Natural killer cell (primary cell): ENCODE results near the gene KCTD17. TPM values are rescaled to one million over a fixed set of nuclear protein-coding genes. Genes with fewer than 3 reads are reported as not detected.

Source experiments
- ATAC-seq, 3 donors: fragments of 150-1000 bp in 2 of 3; fragments of 200-7000 bp in 1 of 3; cut with Tn5 transposase; 1 replicate in 1 of 3; 2 replicates in 2 of 3; pipeline ENCODE4 v1.10.0; 2021; ENCODE audit warnings: mild to moderate bottlenecking in 2 of 3, moderate library complexity in 2 of 3
- DNase-seq, 2 donors: peaks; one replicate each; pipeline versions ENCODE4 v3.0.0 to v3.0.0-alpha.2; 2013 to 2021; ENCODE audit warnings: mixed read lengths in 1 of 2
- H3K27ac ChIP-seq: one replicate; pipeline ENCODE4 v1.5.1; 2013; ENCODE audit warnings: mild to moderate bottlenecking, low read length
- H3K27me3 ChIP-seq: one replicate; pipeline ENCODE4 v1.6.1; 2013; ENCODE audit warnings: low read length; ENCODE audit not compliant: control insufficient read depth, insufficient read depth
- H3K36me3 ChIP-seq: one replicate; pipeline ENCODE4 v1.6.1; 2013; ENCODE audit warnings: low read length; ENCODE audit not compliant: control insufficient read depth, insufficient read depth
- H3K4me1 ChIP-seq: one replicate; pipeline ENCODE4 v1.6.1; 2013; ENCODE audit warnings: low read length; ENCODE audit not compliant: control insufficient read depth, insufficient read depth
- H3K4me3 ChIP-seq: one replicate; pipeline ENCODE4 v1.5.1; 2013; ENCODE audit warnings: low read length
- H3K9me3 ChIP-seq: one replicate; pipeline ENCODE4 v1.6.1; 2013; ENCODE audit warnings: low read length; ENCODE audit not compliant: control insufficient read depth, insufficient read depth
- H3K27ac Mint-ChIP-seq, 2 donors: one replicate each; pipeline ENCODE4 v1.8.0; 2022; ENCODE audit warnings: mild to moderate bottlenecking in 2 of 2, mixed read lengths in 2 of 2, moderate library complexity in 1 of 2
- H3K27me3 Mint-ChIP-seq, 2 donors: one replicate each; pipeline ENCODE4 v1.8.0; 2022; ENCODE audit warnings: low read depth in 2 of 2, mixed read lengths in 2 of 2
- H3K36me3 Mint-ChIP-seq: one replicate; pipeline ENCODE4 v1.8.0; 2022; ENCODE audit warnings: mixed read lengths
- H3K4me1 Mint-ChIP-seq, 2 donors: one replicate each; pipeline ENCODE4 v1.8.0; 2022; ENCODE audit warnings: mixed read lengths in 2 of 2
- H3K4me3 Mint-ChIP-seq: one replicate; pipeline ENCODE4 v1.8.0; 2022; ENCODE audit warnings: mild to moderate bottlenecking, moderate library complexity, mixed read lengths
- H3K9me3 Mint-ChIP-seq, 2 donors: one replicate each; pipeline ENCODE4 v1.8.0; 2022; ENCODE audit warnings: mixed read lengths in 2 of 2
- WGBS: methylation state at CpG from one replicate; pipeline ENCODE4 v1.1.7; 2013; ENCODE audit warnings: missing lambda C conversion rate; ENCODE audit not compliant: insufficient coverage; 5-methylcytosine and 5-hydroxymethylcytosine counted together
- intact Hi-C: fragments of 100-400 bp; cut with micrococcal nuclease; formaldehyde crosslinking; loops from one replicate; pipeline ENCODE4 v1.14.2; 2022
- total RNA-seq, 4 donors: library from RNA; stranded (reverse); fragments of 120-200 nt in 1 of 4; gene quantifications; one replicate each; pipeline versions ENCODE4 v1.2.3 to v1.2.4, GENCODE V29; 2013 to 2022
- TF ChIP-seq, protein P1 (sequence below): fragments of 200-600 bp; IDR thresholded peaks from one replicate; pipeline ENCODE4 v1.8.0; 2022; ENCODE audit warnings: antibody characterized with exemption

KCTD17 gene
- total RNA-seq, 3 donors from 2014 or later (not counting 1 experiment from before 2014, with no cell fraction given), result 21.3 to 29.4 (median 22.9) TPM

DNA sequence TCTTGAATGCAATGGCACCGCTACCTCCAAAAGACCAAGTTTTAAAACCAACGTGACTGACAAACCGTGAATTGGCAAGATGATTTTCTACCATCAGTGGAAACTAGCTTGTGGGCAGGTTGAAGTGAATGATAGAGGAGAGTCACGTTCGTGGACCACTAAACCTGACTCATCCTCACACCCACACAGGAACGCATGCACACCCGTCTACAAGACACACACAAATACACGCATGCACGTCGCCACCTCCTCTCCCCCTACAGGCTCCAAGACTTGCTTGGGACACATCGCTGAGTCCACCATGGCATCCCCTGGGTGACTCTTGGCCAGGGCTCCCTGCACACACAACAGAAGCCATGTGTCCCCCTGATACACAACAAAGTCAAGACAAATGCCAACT is 43.6 kb downstream of the KCTD17 start:
- intact Hi-C loops, result no loop called here
- H3K9me3 ChIP-seq, result no peaks in the 10 kb centered on the region

DNA sequence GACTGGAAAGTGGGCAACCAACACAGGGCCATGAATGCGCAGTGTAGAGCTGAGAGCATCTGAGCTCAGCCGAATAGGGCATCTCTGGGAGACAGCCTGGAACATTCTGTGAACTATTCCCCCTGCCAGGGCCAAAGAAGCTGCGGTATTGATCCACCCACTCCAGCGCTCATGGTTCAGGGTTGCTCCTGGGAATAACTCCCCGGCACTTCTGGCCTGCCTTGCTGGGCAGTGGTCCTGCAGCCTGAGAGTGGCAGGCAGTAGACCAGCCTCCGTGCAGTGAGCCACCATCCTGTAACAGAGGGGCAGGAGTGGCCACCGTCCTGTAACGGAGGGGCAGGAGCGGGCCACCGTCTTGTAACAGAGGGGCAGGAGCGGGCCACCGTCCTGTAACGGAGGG is 45.8 kb downstream of the KCTD17 start:
- no peak overlapping the region for H3K4me3 ChIP-seq
- intact Hi-C loops, result no loop called here
- no peaks in the 10 kb centered on the region for H3K9me3 Mint-ChIP-seq
- no peaks in the 10 kb centered on the region for H3K36me3 Mint-ChIP-seq
- TF ChIP-seq, protein P1, sequence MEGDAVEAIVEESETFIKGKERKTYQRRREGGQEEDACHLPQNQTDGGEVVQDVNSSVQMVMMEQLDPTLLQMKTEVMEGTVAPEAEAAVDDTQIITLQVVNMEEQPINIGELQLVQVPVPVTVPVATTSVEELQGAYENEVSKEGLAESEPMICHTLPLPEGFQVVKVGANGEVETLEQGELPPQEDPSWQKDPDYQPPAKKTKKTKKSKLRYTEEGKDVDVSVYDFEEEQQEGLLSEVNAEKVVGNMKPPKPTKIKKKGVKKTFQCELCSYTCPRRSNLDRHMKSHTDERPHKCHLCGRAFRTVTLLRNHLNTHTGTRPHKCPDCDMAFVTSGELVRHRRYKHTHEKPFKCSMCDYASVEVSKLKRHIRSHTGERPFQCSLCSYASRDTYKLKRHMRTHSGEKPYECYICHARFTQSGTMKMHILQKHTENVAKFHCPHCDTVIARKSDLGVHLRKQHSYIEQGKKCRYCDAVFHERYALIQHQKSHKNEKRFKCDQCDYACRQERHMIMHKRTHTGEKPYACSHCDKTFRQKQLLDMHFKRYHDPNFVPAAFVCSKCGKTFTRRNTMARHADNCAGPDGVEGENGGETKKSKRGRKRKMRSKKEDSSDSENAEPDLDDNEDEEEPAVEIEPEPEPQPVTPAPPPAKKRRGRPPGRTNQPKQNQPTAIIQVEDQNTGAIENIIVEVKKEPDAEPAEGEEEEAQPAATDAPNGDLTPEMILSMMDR, result no peak
- DNase-seq, result no peak
- peaks cover 0 to 2% of the 10 kb centered on the region in 2 donors for H3K27me3 Mint-ChIP-seq
- peaks cover 2% of the 10 kb centered on the region for H3K27me3 ChIP-seq
- no peaks in the 10 kb centered on the region for H3K36me3 ChIP-seq
- peaks cover 10% of the 10 kb centered on the region for H3K4me1 ChIP-seq
- H3K27ac ChIP-seq, result no peak overlapping the region
- H3K4me1 Mint-ChIP-seq, result peaks cover 10 to 14% of the 10 kb centered on the region in 2 donors
- ATAC-seq, result no peak
- H3K27ac Mint-ChIP-seq, result no peak overlapping the region
- 86% methylated on average over 13 of the region's 13 CpGs for WGBS
- no peak overlapping the region for H3K4me3 Mint-ChIP-seq
- H3K9me3 ChIP-seq, result no peaks in the 10 kb centered on the region

More for the DNA sequence above, 43.6 kb downstream of the KCTD17 start:
- Mint-ChIP-seq H3K36me3 (no peaks in the 10 kb centered on the region), H3K4me1 (peaks cover 10 to 14% of the 10 kb centered on the region in 2 donors), H3K27ac (no peak overlapping the region), H3K4me3 (no peak overlapping the region), H3K27me3 (peaks cover 0 to 2% of the 10 kb centered on the region in 2 donors), H3K9me3 (no peaks in the 10 kb centered on the region)
- H3K36me3 ChIP-seq, result no peaks in the 10 kb centered on the region
- H3K27me3 ChIP-seq, result peaks cover 2% of the 10 kb centered on the region
- DNase-seq (no peak), ATAC-seq (no peak)
- no peak overlapping the region for H3K27ac ChIP-seq
- TF ChIP-seq, protein P1, result no peak
- H3K4me3 ChIP-seq, result no peak overlapping the region
- peaks cover 10% of the 10 kb centered on the region for H3K4me1 ChIP-seq
- 66% methylated on average over 9 of the region's 11 CpGs for WGBS

DNA sequence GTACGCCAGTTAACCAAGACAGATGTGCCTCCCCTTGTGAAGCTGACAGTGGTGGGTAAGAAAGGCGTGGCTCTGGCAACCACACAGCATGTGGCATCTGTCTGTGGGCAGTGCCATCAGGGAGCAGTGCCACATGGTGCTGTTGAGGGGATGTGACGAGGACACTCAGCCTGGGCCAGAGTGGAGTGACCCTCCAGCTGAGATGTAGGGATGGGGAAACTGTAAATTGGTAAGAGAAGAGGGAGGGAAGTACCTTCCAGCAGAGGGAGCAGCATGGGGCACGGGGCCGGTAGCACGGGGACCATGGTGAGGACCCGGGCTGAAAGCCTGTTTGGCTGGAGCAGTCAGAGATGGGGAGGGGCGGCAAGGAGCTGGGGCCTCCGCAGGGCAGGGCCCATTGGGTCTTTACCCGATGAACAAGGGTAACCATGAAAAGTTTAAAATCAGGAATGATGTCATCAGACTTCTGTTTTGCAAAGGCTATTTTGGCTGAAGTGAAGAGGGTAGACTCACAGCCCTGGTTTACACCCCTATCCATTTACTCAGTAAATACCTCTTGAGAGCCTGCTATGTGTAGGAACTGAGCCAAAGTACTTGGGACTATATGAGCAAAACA is 47.5 kb downstream of the KCTD17 start:
- Mint-ChIP-seq H3K4me1 (peaks cover 10 to 14% of the 10 kb centered on the region in 2 donors), H3K36me3 (no peaks in the 10 kb centered on the region), H3K27ac (peak overlapping the region in 1 of 2 donors; percentile 35), H3K4me3 (no peak overlapping the region), H3K27me3 (peaks cover 0 to 2% of the 10 kb centered on the region in 2 donors), H3K9me3 (no peaks in the 10 kb centered on the region)
- no peak overlapping the region for H3K4me3 ChIP-seq
- peaks cover 10% of the 10 kb centered on the region for H3K4me1 ChIP-seq
- DNase-seq (peak in 1 of 2 donors; percentile 55), ATAC-seq (peak in 2 of 3 donors; percentile 46 to 66)
- intact Hi-C loops, result no loop called here
- no peaks in the 10 kb centered on the region for H3K36me3 ChIP-seq
- H3K9me3 ChIP-seq, result no peaks in the 10 kb centered on the region
- TF ChIP-seq, protein P1, result no peak
- H3K27me3 ChIP-seq, result peaks cover 2% of the 10 kb centered on the region
- H3K27ac ChIP-seq, result no peak overlapping the region
- WGBS, result 41% methylated on average over 10 of the region's 10 CpGs
